HG03565 (cell line): ENCODE measurements around the gene CHST7.
A peak's percentile ranks its signal among the peaks of the same experiment; 100 is the strongest.
"Not testable (repeated sequence)": the region's sequence is repeated elsewhere in the genome, so short reads cannot be mapped to it uniquely, and the experiment has no call there.

Experiments
- ATAC-seq: cut with Tn5 transposase; IDR thresholded peaks from one replicate; pipeline ENCODE4 v1.9.1; 2021; ENCODE audit warnings: mild to moderate bottlenecking, moderate library complexity; ENCODE audit not compliant: unreplicated experiment

The CHST7 gene, protein sequence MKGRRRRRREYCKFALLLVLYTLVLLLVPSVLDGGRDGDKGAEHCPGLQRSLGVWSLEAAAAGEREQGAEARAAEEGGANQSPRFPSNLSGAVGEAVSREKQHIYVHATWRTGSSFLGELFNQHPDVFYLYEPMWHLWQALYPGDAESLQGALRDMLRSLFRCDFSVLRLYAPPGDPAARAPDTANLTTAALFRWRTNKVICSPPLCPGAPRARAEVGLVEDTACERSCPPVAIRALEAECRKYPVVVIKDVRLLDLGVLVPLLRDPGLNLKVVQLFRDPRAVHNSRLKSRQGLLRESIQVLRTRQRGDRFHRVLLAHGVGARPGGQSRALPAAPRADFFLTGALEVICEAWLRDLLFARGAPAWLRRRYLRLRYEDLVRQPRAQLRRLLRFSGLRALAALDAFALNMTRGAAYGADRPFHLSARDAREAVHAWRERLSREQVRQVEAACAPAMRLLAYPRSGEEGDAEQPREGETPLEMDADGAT

DNA sequence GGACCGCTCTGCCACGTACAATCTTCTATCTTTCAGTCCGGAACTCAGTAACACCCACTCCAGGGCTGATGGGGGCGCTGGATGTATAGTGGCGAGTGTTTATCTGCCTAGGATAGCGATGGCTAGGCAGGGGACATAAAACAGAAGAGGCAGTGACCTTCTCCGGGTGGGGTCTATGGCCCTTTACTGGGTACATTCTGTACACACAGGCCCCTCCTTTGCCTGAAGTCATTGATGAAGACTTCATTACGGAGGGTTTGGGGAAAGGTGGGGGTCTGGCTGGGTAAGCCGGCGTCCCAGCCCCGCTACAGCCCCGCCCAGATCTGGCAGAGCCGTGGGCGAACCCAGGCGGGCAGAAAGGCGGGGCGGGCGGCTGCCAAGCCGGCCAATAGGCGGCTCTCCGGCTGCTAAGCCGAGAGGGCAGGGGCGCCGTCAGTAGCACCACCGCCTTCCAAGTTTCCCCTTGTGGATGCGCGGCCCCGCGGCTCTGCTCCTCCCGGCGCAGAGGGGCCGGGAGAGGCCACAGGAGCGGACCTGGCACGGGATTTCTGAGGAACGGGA, at the start of gene CHST7:
TSS of gene CHST7 (plus strand) at position 435 of the 561 bp plus-strand sequence. CDS start 167 bp downstream, outside the sequence.
- peak; percentile 25 for ATAC-seq

DNA sequence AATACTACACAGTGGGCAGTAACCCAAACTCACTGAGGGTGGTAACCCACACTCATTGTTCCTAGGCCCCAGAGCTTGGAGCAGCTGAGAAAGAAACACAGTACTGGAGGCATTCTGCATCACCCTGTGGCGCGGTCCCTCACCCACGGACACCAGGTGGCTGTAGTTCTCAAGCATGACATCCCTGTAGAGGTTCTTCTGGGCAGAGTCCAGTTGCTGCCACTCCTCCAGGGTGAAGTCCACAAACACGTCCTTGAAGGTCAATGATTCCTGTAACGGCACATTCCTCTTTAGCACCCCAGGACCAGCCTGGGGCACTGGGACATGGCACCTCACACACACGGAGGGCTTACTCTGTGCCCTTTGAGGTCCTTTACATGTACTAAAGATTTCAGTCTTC, 44.9 kb upstream of the CHST7 start:
- not testable (repeated sequence) for ATAC-seq

DNA sequence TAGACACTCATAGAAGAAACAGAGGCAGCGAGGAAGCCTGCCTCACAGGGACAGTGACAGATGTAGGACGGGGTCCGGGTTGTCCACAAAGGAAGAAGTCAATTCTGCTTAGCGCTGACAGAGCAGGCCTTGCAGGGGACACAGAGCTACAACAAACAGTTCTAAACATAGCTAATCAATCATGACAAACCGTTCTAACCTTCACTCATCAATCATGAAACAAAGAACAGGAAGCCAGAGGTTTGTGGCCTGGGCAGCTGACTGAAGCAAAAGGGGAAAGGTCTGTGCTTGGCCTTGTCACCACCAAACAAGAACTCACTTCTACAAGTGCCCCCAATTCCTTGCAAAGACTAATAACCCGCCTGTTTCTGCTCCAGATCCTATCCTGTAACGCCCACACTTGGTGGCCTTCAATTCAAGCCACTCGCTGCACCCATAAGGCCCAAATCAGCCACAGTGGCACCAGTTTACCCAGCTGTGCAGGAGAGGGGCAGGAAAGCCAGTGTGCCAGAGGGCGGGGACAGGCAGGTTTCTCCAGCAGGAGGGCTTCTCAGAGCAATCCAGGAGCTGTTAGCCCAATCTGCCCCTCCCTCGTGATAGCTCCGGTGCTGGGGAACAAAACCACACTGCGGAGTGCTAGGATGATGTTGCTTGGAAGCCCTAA, 43.7 kb upstream of the CHST7 start:
- ATAC-seq, result not testable (repeated sequence)

DNA sequence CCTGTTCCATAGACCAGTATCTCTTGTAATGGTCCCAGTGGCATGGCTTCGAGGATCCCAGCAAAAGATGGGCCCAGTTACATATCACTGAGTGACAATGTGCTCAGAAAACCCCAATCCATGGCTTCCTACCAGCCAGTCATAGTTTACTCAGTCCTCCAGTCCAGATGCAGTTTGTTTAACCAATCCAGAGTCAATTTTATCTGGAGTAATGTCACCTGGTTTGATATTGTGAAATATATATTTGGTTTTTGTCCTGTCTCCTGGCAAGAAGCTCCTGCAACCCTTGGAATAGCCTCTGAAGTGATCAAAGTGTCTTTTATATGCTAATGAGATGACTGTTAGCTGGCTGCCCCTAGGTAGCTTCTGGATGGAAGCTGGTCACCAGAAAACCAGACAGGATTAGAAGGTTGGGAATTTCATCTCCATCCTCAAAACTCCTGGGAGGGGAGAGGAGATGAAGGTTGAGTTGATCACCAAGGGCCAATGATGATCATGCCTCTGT, 43.1 kb upstream of the CHST7 start:
- not testable (repeated sequence) for ATAC-seq

DNA sequence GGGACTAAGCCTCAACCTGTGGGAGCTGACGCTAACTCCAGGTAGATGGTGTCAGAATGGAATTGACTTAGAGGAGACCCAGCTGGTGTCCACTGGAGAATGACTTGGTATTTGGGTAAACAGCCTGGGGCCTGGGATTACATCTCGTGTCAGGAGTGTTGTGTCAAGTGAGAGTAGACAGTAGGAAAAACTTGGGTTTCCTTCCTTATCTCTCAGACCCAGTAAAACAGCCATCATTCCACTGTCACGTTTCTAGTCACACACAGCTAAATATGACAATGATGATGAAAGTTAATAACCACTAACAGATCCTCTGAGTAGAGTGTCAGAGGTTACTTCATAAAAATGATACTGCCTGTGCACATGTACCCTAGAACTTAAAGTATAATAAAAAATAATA, 42.1 kb upstream of the CHST7 start:
- no peak for ATAC-seq

DNA sequence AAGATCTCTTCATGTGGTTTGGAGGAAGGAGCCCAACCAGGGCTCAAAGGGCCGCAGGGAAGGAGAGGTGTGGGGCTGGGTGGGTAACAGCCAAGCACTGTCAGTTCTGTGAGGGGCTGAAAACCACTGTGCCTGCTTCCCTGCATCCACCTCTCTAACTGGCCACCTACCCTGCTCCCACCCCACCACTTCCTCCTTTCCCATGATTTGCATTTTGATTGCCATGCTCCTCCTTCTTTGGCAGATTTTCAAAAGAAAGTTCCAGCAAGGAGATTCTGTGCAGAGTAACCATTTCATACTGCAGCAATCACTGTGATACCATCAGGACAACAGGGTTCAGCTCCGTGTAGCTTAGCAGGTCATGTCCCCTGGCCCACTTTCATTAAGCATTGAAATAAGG, 30.1 kb upstream of the CHST7 start:
- ATAC-seq, result no peak

DNA sequence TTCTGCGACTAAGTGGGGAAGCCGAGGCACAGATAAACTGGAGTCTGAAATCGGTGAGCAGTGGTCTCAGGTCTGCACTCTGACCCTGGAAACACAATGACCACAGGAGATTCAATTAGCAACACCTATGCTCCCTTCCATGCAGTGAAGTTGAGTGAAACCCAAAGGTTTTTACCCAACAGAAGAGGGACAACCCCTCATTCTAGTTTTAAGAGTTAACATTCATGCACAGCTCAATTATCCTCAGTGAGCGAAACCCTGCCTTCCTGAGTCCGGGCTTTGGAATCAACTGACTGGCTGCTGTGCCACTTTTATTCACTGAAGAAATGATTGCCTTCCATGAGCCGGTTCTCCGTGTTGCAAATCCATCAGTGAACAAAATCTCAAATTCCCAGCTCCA, 29.0 kb upstream of the CHST7 start:
- not testable (repeated sequence) for ATAC-seq

DNA sequence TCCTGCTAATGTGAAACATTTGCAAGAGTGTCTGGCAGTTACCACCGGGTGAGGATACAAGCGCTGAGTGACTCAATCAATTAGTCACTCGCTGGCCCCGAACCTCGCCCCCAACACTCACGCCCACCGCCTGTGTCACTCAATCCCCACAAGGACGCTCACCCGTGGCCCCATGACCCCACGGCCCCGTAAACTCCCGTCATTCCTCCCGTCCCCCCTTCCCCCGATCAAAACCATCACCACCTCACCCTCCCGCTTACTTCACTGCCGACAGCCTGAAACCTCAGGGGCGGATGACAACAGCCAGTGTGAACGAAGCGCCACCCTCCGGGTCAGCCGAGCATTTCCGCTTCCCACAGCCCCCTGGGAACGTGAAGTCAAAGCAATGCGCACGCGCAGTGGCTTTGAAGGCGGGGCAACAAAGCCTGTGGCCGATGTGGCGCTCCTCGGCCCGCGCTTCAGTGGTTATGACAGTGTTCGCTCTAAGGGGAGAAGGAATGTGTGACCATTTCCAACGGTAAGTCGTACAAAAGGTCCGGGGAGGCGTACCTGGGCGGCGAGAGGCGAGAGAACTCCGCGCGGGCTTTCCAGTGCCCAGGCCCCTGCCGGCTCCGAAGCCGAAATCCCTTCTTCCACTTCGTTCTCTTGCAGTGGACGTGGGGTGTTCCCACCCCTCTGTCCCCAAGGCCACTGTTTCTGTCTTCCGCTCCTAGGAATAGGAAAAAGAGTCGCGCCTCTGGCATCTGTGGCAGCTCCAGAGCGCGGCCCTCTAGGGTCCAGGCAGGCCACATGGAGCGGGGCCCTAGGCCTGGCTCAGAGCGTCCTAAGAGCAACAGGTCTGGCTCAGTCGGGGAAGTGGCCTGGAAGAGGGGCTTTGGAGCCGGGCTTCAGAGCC, 28.2 kb upstream of the CHST7 start, which contains the start of gene ZNF674:
TSS of gene ZNF674 (minus strand) at position 311 of the 895 bp plus-strand sequence. CDS start 3,334 bp downstream, outside the sequence.
- peak; percentile 86 for ATAC-seq

DNA sequence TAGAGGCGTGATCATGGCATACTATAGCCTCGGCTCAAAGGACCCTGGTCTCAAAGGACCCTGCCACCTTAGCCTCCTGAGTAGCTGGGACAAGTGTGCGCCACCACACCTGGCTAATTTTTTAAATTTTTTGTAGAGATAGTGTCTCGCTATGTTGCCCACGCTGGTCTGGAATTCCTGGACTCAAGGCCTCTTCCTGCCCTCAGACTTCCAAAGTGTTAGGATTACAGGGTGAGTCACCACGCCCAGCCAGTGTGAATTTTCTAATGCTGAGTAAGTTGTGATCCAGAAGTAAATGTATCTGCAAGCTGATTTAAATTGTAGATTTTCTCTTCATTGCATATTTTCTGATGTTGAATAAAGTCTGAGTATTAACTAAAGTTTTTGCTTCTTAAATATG, 25.7 kb upstream of the CHST7 start:
- ATAC-seq, result no peak

DNA sequence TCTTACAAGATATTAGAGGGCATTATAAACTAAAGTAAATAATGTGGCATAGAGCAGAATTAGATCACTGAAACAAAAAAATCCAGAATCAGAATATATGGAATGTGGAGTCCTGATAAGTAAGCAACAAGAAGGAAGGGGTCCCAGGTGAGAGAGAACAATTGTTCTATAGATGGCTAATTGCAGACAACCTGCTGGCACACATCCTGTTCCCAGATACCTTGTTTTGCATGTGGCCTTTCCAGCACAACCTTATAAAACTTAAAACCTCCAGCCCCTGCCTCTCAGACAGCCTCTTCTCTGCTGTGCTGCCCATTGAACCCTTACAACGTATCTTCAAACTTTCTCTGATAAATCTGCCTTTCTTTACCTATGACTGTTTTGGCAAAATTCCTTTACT, 23.7 kb upstream of the CHST7 start:
- ATAC-seq, result no peak

DNA sequence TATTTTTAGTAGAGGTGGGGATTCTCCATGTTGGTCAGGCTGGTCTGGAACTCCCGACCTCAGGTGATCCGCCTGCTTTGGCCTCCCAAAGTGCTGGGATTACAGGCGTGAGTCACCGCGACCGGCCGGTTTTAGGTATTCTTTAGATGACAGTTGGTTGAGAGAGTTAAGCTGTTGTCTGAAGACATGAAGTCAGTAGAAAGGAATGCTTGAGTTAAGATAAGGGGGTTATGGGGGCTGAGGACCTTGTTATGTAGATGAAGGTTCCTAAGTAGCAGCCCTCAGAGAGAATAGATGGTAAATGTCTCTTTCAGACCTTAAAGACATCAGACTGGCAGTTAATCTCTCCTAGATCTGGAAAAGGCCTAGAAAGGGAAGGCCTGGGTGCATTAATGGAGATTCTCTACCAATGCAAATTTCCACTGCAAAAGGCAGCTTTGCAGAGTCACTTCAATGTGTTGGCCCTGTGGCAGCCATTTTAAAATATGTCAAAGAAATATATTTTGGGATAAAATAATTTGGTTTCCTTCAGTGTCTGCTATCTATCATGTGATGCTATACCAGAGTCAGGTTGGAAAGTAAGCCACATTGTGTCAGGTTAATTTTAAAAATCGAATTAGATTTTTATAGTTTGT, 22.0 kb upstream of the CHST7 start:
- no peak for ATAC-seq

DNA sequence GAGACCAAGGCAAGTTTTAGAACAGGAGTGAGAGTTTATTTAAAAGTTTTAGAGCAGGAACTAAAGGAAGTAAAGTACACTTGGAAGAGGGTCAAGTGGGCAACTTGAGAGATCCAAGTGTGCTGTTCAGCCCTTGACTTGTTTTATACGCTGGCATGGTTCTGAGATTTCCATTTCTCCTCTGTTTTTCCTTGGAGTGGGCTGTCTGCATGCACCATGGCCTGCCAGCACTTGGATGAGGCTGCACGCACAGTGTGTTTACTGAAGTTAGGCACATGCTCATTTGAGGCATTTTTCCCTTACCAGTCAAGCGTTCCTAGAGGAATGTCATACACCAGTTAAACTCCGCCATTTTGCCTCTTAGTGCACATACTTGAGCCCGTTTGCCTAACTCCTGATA, 19.6 kb upstream of the CHST7 start:
- no peak for ATAC-seq

DNA sequence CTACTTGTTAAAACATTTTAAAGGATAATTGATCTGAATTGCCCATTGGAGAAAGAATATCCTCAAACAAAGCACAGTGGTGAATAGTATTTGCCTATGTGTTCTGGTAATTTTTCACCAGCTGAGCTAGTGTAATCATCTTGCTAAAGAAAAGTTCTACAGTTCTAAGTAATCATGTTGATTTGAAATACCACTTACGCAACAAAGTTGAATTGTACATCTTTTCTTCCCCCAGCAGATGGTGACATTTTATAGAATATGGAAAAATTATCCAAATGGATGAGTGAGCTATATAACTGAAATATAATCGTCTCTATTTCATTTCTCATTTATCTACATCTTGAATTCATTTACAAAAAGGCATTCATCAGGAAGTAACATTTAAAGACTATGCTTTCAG, 18.6 kb upstream of the CHST7 start:
- no peak for ATAC-seq

DNA sequence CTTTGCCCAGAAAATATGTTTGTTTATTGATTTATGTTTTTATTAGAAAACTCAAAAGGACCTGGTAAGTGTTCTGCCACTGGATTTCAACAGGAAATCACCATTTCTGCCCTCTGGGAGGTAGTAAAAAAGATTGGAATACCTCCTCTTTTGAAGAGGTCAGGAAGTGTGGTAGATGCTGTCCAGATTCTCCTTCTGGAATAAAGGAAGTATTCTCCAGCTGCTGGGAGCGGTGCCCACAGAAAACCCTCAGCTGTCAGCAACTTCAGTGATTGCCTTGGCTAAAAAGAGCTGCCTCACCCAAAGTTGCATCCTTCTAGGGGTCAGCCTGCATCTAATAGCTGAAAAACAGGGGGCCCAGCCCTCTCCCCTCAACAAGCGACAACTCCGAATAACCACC, 14.5 kb upstream of the CHST7 start:
- ATAC-seq, result no peak

DNA sequence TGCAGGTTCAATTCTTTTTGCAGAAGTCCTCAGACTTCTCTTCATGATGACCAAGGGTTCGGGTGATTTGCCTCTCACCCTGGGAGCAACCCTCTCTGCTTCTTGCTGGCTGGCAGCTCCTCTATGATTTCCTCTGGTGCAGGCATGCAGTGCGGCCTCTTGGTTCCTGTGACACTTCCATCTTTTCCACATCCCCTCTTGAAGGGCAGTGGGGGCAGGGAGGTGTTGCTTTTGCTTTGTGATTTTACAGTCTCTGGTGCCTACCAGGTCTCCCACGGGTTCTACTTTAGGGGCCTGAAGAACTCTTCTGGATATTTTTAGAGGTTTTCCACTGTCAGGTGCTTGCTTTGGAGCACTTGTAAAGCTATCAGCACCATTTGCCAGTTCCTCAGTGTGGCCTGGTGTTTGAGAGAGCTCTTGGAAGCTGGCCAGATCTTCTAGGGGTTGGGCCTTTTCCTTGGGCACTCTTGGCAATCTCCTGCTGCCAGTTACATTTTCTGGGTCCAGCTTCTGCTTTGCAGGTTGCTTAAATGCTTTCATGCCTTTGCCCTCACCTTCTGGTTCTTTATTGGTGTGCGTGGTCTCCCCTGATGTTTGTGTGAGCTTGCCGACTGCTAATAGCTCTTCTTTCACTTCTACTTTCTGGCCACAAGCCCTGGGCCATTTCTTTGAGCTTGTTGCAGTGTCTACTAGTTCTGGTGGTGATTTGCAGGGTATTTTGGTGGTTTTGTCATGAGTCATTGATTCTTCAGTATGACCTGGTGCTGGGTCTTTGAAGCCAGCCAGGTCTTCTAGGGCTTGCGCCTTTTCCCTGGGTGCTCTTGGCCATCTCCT, 11.5 kb upstream of the CHST7 start:
- ATAC-seq, result peak; percentile 95

DNA sequence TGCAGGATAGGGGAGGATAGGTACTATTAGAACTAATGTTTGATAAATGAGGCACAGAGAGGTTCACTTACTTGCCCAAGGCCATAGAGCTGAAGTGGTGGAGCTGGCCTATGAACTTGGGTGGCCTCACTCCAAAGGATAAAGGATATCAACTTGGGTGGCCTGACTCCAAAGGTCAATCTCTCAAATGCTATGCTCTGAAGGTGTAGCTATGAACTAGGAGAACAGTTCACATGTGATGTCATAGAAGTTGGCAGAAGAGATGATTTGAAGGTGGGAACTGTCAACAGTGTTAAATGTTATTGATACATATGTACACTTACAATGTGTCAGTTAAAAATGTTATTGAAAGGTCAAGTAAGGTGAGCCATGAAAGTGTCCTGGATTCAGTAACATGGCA, 6.2 kb upstream of the CHST7 start:
- ATAC-seq, result no peak

DNA sequence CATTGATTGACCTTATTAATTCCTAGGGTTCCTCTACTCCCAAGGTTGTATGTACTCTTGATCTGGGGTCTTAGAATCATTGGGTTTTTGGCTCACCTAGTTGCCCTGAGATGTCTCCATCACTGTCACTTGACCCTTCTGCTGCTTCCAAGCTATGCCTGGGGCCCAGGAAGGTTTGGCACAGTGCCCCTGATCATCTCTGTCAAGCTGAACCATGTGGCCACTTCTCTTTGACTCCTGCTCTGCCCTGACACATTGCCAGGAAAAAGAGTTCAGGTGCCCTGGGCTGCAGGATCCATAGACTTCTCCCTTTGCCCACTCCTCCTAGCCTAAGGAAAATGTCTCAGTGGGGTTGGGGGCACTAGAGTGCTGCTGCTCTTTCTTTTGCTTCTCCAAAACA, 3.9 kb upstream of the CHST7 start:
- no peak for ATAC-seq

DNA sequence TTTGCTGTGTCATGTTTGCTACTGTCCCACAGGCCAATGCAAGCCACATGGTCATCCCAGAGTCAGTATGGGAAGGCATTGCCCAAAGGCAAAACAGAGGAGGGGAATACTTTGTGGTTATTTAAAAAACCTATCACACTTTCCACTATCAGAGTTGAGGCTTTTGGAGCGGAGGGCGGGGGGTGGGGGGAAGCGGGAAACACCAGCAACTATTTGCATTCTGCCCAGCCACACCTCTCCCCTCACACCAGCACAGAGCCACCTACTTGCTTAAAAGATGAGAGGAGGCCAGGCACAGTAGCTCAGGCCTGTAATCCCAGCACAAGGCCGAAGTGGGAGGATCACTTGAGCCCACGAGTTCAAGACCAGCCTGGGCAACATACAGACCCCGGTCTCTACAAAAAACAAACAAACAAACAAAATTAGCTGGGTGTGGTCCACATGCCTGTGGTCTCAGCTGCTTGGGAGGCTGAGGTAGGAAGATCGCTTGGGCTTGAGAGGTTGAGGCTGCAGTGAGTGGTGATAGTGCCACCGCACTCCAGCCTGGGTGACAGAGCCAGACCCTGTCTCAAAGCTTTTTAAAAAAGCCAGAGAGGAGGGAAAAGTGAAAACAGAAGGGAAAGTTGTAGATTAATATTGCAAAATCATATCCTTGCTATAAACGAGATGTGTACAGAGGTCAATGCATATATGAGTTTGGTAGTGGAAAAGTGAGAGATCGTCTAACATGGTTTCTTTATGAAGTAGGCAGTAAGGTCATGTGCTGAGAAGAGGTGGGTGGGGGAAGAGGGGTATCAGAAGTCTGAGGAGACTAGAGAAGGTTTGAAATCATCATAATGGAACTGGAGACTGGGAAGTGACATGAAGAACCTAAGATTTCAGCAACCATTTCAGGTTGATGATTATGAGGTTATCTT, 1.9 kb upstream of the CHST7 start:
- ATAC-seq, result no peak
